NOMO-1 (cell line): ENCODE data around the gene CREM.
"Not testable (repeated sequence)": the region's sequence is repeated elsewhere in the genome, so short reads cannot be mapped to it uniquely, and the experiment has no call there.

Experiments
- DNase-seq, 2 experiments: peaks; one replicate each; lab custom pipeline; 2025; ENCODE audit not compliant: unreplicated experiment in 2 of 2; lab: John Stamatoyannopoulos, UW

CREM gene

GRCh38 chr10:35126530-35127288, at the start of gene CREM:
Gene CREM (plus strand): TSS chr10:35126846. CDS start chr10:35137836, 10,990 bp downstream.
- DNase-seq: peak; percentile 93 to 98

GRCh38 chr10:35079265-35079664, 47.4 kb upstream of the CREM start:
- no peak for DNase-seq

- DNase-seq: no peak
These were observed 46.9 kb upstream of the CREM start for GRCh38 chr10:35079763-35080162.

- DNase-seq: not testable (repeated sequence)
These were observed 46.4 kb upstream of the CREM start for GRCh38 chr10:35080261-35080660.

GRCh38 chr10:35083242-35083641, 43.4 kb upstream of the CREM start:
- no peak for DNase-seq

- DNase-seq: no peak
These were observed 37.0 kb upstream of the CREM start for GRCh38 chr10:35089611-35090161.

GRCh38 chr10:35090162-35090954, 36.3 kb upstream of the CREM start, which contains the start of gene CUL2:
Gene CUL2 (minus strand): TSS chr10:35090341. CDS start chr10:35071317, 19,024 bp downstream.
- DNase-seq: peak; percentile 81 to 90

GRCh38 chr10:35091994-35092790, 34.5 kb upstream of the CREM start:
- no peak for DNase-seq

GRCh38 chr10:35092851-35093250, 33.8 kb upstream of the CREM start:
- DNase-seq: peak; percentile 9 to 14

GRCh38 chr10:35096312-35096711, 30.3 kb upstream of the CREM start:
- DNase-seq: no peak

GRCh38 chr10:35097510-35097909, 29.1 kb upstream of the CREM start:
- DNase-seq: no peak

GRCh38 chr10:35103882-35104281, 22.8 kb upstream of the CREM start:
- DNase-seq: no peak

GRCh38 chr10:35112571-35112970, 14.1 kb upstream of the CREM start:
- no peak for DNase-seq

GRCh38 chr10:35119378-35119777, 7.3 kb upstream of the CREM start:
- DNase-seq: no peak

GRCh38 chr10:35124540-35124939, 2.1 kb upstream of the CREM start:
- DNase-seq: no peak

- DNase-seq: no peak
These were observed 550 bp upstream of the CREM start for GRCh38 chr10:35126062-35126529.

GRCh38 chr10:35127289-35127891, 744 bp downstream of the CREM start:
- DNase-seq: peak; percentile 35 to 47

GRCh38 chr10:35129185-35129674, 2.6 kb downstream of the CREM start:
- DNase-seq: no peak

- no peak for DNase-seq
These were observed 4.0 kb downstream of the CREM start for GRCh38 chr10:35130663-35131062.

GRCh38 chr10:35132727-35133126, 6.1 kb downstream of the CREM start:
- no peak for DNase-seq
